ENCODE measurements around the gene FGF22. TPM values are rescaled to one million over a fixed set of nuclear protein-coding genes. Genes with fewer than 3 reads are reported as not detected.
A peak's percentile ranks its signal among the peaks of the same experiment; 100 is the strongest.

FGF22 gene
- total RNA-seq, 6 donors from 2014 or later, result 0.40 to 6.3 (median 1.2) TPM; not detected in 1

GRCh38 chr19:686589-687297 lies 47.1 kb downstream of the FGF22 start:
- Histone ChIP-seq H3K4me1 (no peaks in the 10 kb centered on the region), H3K27ac (no peak overlapping the region), H3K4me3 (no peak overlapping the region), H3K36me3 (peaks cover 0 to under 1% (median 0%) of the 10 kb centered on the region in 4 donors), H3K9me3 (no peaks in the 10 kb centered on the region), H3K27me3 (no peaks in the 10 kb centered on the region)
- peak in 1 of 2 donors; percentile 67 for DNase-seq
- TF ChIP-seq POLR2AphosphoS5 (IDR thresholded peaks at IDR 0.05) (no peak), POLR2A (IDR thresholded peaks at IDR 0.05) (no peak), EP300 (IDR thresholded peaks at IDR 0.05) (no peak), CTCF (IDR thresholded peaks at IDR 0.05) (no peak)
- no peak for ATAC-seq (ENCODE audit: low FRiP score in 2 of 2)
- 77 to 88% methylated on average over 7 to 15 of the region's 17 CpGs for WGBS, 2 donors

DNA sequence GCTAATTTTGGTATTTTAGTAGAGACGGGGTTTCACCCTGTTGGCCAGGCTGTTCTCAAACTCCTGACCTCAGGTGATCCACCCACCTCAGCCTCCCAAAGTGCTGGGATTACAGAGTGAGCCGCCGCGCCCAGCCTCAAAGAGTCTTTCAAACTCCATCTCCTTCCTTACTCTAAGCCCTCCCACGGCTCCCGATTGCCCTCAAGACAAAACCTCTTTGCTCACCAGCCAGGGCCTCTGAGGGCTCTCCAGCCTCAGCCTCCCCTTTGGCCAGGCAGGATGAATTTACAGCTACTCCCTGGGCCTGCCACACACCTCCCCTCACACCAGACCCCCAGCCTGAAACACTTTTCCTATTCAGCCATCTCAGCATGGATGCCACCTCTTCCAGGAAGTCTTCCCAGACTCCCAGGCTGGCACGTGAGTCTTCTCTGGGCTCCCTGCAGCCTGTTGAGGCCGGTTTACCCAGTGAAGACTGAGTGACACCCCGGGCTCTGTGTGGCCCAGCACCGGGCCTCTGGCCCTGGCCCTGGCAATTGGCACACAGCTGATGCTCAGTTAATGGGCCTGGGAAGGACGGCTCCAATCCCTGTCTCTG lies 48.0 kb downstream of the FGF22 start:
- Histone ChIP-seq H3K27me3 (no peaks in the 10 kb centered on the region), H3K27ac (no peak overlapping the region), H3K4me3 (no peak overlapping the region), H3K4me1 (no peaks in the 10 kb centered on the region), H3K36me3 (no peaks in the 10 kb centered on the region), H3K9me3 (no peaks in the 10 kb centered on the region)
- no peak for ATAC-seq (ENCODE audit: low FRiP score in 2 of 2)
- no peak for TF ChIP-seq POLR2A (IDR thresholded peaks at IDR 0.05)
- 88 to 93% methylated on average over 11 of the region's 11 CpGs for WGBS, 2 donors
- no peak for DNase-seq

GRCh38 chr19:688214-688613 lies 48.5 kb downstream of the FGF22 start:
- DNase-seq, result peak in 1 of 2 donors; percentile 46
- ATAC-seq (ENCODE audit: low FRiP score in 2 of 2), result peak in 1 of 2 donors; percentile 3
- Histone ChIP-seq H3K27ac (no peak overlapping the region), H3K36me3 (no peaks in the 10 kb centered on the region), H3K4me3 (no peak overlapping the region), H3K9me3 (no peaks in the 10 kb centered on the region), H3K27me3 (no peaks in the 10 kb centered on the region), H3K4me1 (no peaks in the 10 kb centered on the region)
- TF ChIP-seq EP300 (IDR thresholded peaks at IDR 0.05) (no peak), POLR2AphosphoS5 (IDR thresholded peaks at IDR 0.05) (no peak), POLR2A (IDR thresholded peaks at IDR 0.05) (no peak), CTCF (IDR thresholded peaks at IDR 0.05) (no peak)
- 56 to 92% methylated on average over 15 of the region's 15 CpGs for WGBS, 2 donors

- Histone ChIP-seq H3K4me3 (no peak overlapping the region), H3K27me3 (no peaks in the 10 kb centered on the region), H3K27ac (no peak overlapping the region), H3K4me1 (no peaks in the 10 kb centered on the region), H3K9me3 (no peaks in the 10 kb centered on the region), H3K36me3 (no peaks in the 10 kb centered on the region)
- no peak for TF ChIP-seq EP300 (IDR thresholded peaks at IDR 0.05)
- TF ChIP-seq POLR2A (IDR thresholded peaks at IDR 0.05), result no peak
- TF ChIP-seq CTCF (IDR thresholded peaks at IDR 0.05), result no peak
- TF ChIP-seq POLR2AphosphoS5 (IDR thresholded peaks at IDR 0.05), result no peak
- no peak for ATAC-seq (ENCODE audit: low FRiP score in 2 of 2)
- DNase-seq, result no peak
- 74 to 91% methylated on average over 17 of the region's 17 CpGs for WGBS, 2 donors
Observed at GRCh38 chr19:688992-689391, 49.3 kb downstream of the FGF22 start.

- Histone ChIP-seq H3K9me3 (no peaks in the 10 kb centered on the region), H3K4me3 (no peak overlapping the region), H3K36me3 (no peaks in the 10 kb centered on the region), H3K27ac (no peak overlapping the region), H3K27me3 (peaks cover 0 to 4% (median 2%) of the 10 kb centered on the region in 4 donors), H3K4me1 (peaks cover 0 to 7% (median 1%) of the 10 kb centered on the region in 4 donors)
- no peak for TF ChIP-seq POLR2AphosphoS5 (IDR thresholded peaks at IDR 0.05)
- DNase-seq (no peak), ATAC-seq (ENCODE audit: low FRiP score in 2 of 2) (no peak)
- 75 to 88% methylated on average over 17 of the region's 18 CpGs for WGBS, 2 donors
Observed at GRCh38 chr19:690203-690602, 50.5 kb downstream of the FGF22 start.

Other genes starting within 250 kb of the FGF22 start
- gene C2CD4C, start 230.7 kb upstream of the FGF22 start, total RNA-seq, result 1 to 10 TPM in 4 of 6 donors, under 1 TPM in 2; 0.76 to 2.1 (median 1.6) TPM
- 100 to 1,000 TPM in 1 of 6 donors, 10 to 100 TPM in 5; 10.5 to 104 (median 22.5) TPM for gene SHC2, start 178.8 kb upstream of the FGF22 start, total RNA-seq
- 1 to 10 TPM in 2 of 6 donors, under 1 TPM in 2, not detected in 2; 0.63 to 3.1 (median 1.1) TPM for gene MADCAM1, start 143.4 kb upstream of the FGF22 start, total RNA-seq
- gene TPGS1, start 132.4 kb upstream of the FGF22 start, total RNA-seq, result 10 to 100 TPM; 30.9 to 67.1 (median 40.1) TPM
- gene CDC34, start 108.1 kb upstream of the FGF22 start, total RNA-seq, result 100 to 1,000 TPM in 1 of 6 donors, 10 to 100 TPM in 5; 42.7 to 140 (median 52.4) TPM
- 1 to 10 TPM in 4 of 6 donors, not detected in 2; 2.3 to 6.1 (median 3.8) TPM for gene GZMM, start 95.8 kb upstream of the FGF22 start, total RNA-seq
- 100 to 1,000 TPM; 222 to 429 (median 387) TPM for gene BSG, start 67.3 kb upstream of the FGF22 start, total RNA-seq
- gene HCN2, start 50.0 kb upstream of the FGF22 start, total RNA-seq, result under 1 TPM in 3 of 6 donors, not detected in 3; 0.46 to 0.47 (median 0.46) TPM
- 10 to 100 TPM; 26.7 to 86.5 (median 50.9) TPM for gene POLRMT, start 6.3 kb upstream of the FGF22 start, total RNA-seq
- 100 to 1,000 TPM in 1 of 6 donors, 10 to 100 TPM in 5; 36.7 to 106 (median 66.3) TPM for gene RNF126, start 23.3 kb downstream of the FGF22 start, total RNA-seq
- gene FSTL3, start 36.5 kb downstream of the FGF22 start, total RNA-seq, result 100 to 1,000 TPM; 109 to 335 (median 197) TPM
- under 1 TPM in 2 of 6 donors, not detected in 4; 0.37 to 0.46 TPM for gene PRSS57, start 55.6 kb downstream of the FGF22 start, total RNA-seq
- gene PALM, start 69.1 kb downstream of the FGF22 start, total RNA-seq, result 10 to 100 TPM; 12.5 to 65.6 (median 37.4) TPM
- 10 to 100 TPM; 22.5 to 51.5 (median 37.5) TPM for gene MISP, start 111.2 kb downstream of the FGF22 start, total RNA-seq
- gene PTBP1, start 157.6 kb downstream of the FGF22 start, total RNA-seq, result 100 to 1,000 TPM; 122 to 270 (median 219) TPM
- gene PLPPR3, start 182.1 kb downstream of the FGF22 start, total RNA-seq, result 10 to 100 TPM in 1 of 6 donors, 1 to 10 TPM in 4, under 1 TPM in 1; 0.63 to 14.2 (median 5.6) TPM
- 10 to 100 TPM in 1 of 6 donors, 1 to 10 TPM in 5; 2.0 to 13.6 (median 5.3) TPM for gene AZU1, start 188.0 kb downstream of the FGF22 start, total RNA-seq
- gene PRTN3, start 201.1 kb downstream of the FGF22 start, total RNA-seq, result 1 to 10 TPM in 2 of 6 donors, not detected in 4; 1.1 to 9.4 TPM
- gene ELANE, start 212.4 kb downstream of the FGF22 start, total RNA-seq, result 10 to 100 TPM in 1 of 6 donors, 1 to 10 TPM in 2, under 1 TPM in 2, not detected in 1; 0.69 to 11.9 (median 1.3) TPM
- gene CFD, start 219.8 kb downstream of the FGF22 start, total RNA-seq, result 100 to 1,000 TPM; 101 to 393 (median 259) TPM

Data from upper lobe of left lung (tissue), 6 donors.